T-helper 17 cell (primary cell): ENCODE data around the gene RALA. TPM values are rescaled to one million over a fixed set of nuclear protein-coding genes. Genes with fewer than 3 reads are reported as not detected.
"Not testable (repeated sequence)": the region's sequence is repeated elsewhere in the genome, so short reads cannot be mapped to it uniquely, and the experiment has no call there.

Source experiments
- ATAC-seq: fragments of 150-1000 bp; cut with Tn5 transposase; 2 replicates; pipeline ENCODE4 v1.10.0; 2021; ENCODE audit warnings: mild to moderate bottlenecking, moderate library complexity
- DNase-seq, 3 donors: peaks; one replicate each; pipeline versions ENCODE4 v3.0.0 to v3.0.0-alpha.2; 2020 to 2021
- H3K9me3 ChIP-seq: one replicate; pipeline ENCODE4 v1.7.0; 2013; ENCODE audit warnings: low read length, mild to moderate bottlenecking; ENCODE audit not compliant: control insufficient read depth, poor library complexity, severe bottlenecking
- H3K27ac Mint-ChIP-seq: one replicate; pipeline ENCODE4 v1.8.0; 2022; ENCODE audit warnings: mild to moderate bottlenecking, moderate library complexity, mixed read lengths
- H3K27me3 Mint-ChIP-seq: one replicate; pipeline ENCODE4 v1.8.0; 2022; ENCODE audit warnings: mixed read lengths
- H3K36me3 Mint-ChIP-seq: one replicate; pipeline ENCODE4 v1.8.0; 2022; ENCODE audit warnings: low read depth, mixed read lengths
- H3K4me1 Mint-ChIP-seq: one replicate; pipeline ENCODE4 v1.8.0; 2022; ENCODE audit warnings: mild to moderate bottlenecking, mixed read lengths
- H3K4me3 Mint-ChIP-seq: one replicate; pipeline ENCODE4 v1.8.0; 2022; ENCODE audit warnings: mild to moderate bottlenecking, moderate library complexity, mixed read lengths
- total RNA-seq, 4 donors: library from RNA in 2 of 4; stranded (reverse) in 2 of 4; gene quantifications; one replicate each; pipeline ENCODE4 v1.2.3 and lab custom pipeline; 2022 to 2026

The RALA gene
- total RNA-seq, 2 donors from 2014 or later = 22.4 to 27.1 TPM

DNA sequence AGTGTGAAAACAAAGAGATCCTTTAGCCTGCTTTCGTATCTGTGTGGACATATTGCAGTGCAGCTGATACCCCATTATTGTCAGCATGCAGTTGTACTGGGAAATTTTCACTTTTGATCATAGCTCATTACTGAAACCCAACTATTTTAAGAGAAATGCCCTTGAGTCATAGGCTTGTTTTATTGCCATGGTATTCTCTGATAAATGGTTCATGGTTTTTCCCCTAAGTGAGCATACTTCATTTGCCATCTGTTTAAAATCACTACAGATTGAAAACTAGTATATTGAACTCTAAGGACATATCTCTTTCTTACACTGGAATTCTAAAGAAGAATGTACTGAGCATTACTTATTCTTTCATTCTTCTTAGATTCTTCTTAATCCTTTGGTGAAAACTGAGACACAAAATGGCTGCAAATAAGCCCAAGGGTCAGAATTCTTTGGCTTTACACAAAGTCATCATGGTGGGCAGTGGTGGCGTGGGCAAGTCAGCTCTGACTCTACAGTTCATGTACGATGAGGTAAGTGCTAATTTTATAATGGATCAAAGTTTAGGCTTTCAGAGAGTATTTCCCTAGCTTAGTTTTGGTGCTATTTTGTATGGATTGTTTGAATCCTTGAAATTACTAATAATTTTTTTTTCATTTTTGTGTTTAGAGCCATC lies 63.0 kb downstream of the RALA start:
- peaks cover 3% of the 10 kb centered on the region for H3K36me3 Mint-ChIP-seq
- no peak overlapping the region for H3K27ac Mint-ChIP-seq
- peaks cover 21% of the 10 kb centered on the region for H3K4me1 Mint-ChIP-seq
- DNase-seq = no peak
- ATAC-seq = no peak
- no peaks in the 10 kb centered on the region for H3K9me3 ChIP-seq
- no peaks in the 10 kb centered on the region for H3K27me3 Mint-ChIP-seq
- no peak overlapping the region for H3K4me3 Mint-ChIP-seq

DNA sequence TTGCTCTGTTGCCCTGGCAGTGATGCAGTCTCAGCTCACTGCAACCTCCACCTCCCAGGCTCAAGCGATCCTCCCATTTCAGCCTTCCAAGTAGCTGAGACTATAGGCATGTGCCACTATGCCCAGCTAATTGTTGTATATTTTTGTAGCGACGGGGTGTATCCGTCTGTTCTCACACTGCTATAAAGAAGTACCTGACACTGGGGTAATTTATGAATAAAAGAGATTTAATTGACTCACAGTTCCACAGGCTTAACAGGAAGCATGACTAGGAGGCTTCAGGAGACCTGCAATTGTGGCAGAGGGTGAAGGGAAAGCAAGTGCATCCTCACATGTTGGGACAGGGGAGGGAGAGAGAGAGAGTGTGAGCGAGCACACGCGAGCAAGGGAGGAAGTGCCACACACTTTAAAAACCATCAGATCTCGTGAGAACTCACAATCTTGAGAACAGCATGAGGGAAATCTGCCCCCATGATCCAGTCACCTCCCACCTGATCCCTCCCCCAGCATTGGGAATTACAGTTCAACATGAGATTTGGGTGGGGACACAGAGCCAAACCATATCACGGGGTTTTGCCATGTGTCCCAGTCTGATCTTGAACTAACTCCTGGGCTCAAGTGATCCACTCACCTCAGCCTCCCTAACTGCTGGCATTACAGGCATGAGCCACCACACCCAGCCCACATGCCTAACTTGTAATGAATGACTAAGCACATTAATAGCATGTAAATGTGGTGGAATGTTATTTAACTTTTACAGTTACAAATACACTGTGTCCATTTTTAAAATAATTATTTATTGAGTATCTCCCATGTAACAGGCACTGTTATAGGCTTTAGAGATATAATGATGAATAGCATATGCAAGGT lies 65.5 kb downstream of the RALA start:
- H3K4me1 Mint-ChIP-seq = peaks cover 8% of the 10 kb centered on the region
- peaks cover 2% of the 10 kb centered on the region for H3K36me3 Mint-ChIP-seq
- ATAC-seq = no peak
- no peaks in the 10 kb centered on the region for H3K27me3 Mint-ChIP-seq
- no peaks in the 10 kb centered on the region for H3K9me3 ChIP-seq
- H3K27ac Mint-ChIP-seq = no peak overlapping the region
- DNase-seq = no peak
- H3K4me3 Mint-ChIP-seq = no peak overlapping the region

DNA sequence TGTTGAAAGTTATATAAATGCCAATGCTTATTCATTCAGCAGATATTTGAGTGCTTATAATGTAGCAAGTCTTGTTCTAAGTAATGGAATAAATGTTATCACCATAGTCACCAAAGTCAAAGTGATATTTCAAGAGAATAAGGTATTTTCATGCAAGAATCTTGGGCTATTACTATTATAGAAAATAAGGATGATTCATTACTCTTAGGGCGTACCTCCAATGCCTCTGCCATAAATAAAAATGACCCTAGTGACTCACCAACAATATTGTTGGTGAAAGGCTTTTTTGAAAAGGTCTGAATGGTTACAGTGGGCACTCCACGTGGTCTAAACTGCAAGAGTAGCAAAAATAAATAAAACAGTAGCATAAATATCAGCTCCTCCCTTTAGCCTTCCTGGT lies 68.4 kb downstream of the RALA start:
- DNase-seq = no peak
- H3K27ac Mint-ChIP-seq = no peak overlapping the region
- peaks cover 5% of the 10 kb centered on the region for H3K36me3 Mint-ChIP-seq

DNA sequence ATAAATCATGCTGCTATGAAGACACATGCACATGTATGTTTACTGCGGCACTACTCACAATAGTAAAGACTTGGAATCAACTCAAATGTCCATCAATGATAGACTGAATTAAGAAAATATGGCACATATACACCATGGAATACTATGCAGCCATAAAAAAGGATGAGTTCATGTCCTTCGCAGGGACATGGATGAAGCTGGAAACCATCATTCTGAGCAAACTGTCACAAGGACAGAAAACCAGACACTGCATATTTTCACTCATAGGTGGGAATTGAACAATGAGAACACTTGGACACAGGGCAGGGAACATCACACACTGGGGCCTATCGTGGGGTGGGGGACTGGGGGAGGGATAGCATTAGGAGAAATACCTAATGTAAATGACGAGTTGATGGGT lies 69.7 kb downstream of the RALA start:
- ATAC-seq, H3K36me3 Mint-ChIP-seq, H3K4me3 Mint-ChIP-seq, H3K9me3 ChIP-seq, DNase-seq, H3K4me1 Mint-ChIP-seq, H3K27ac Mint-ChIP-seq, H3K27me3 Mint-ChIP-seq: not testable (repeated sequence)

More for the DNA sequence above, 68.4 kb downstream of the RALA start:
- Mint-ChIP-seq H3K27me3 (no peaks in the 10 kb centered on the region), H3K4me1 (peaks cover 4% of the 10 kb centered on the region), H3K4me3 (no peak overlapping the region)
- no peaks in the 10 kb centered on the region for H3K9me3 ChIP-seq
- ATAC-seq = no peak

GRCh38 chr7:39693812-39694211 lies 70.4 kb downstream of the RALA start:
- no peaks in the 10 kb centered on the region for H3K9me3 ChIP-seq
- ATAC-seq (no peak), DNase-seq (no peak)
- Mint-ChIP-seq H3K4me3 (no peak overlapping the region), H3K27me3 (no peaks in the 10 kb centered on the region), H3K4me1 (peaks cover 4% of the 10 kb centered on the region), H3K27ac (peak overlapping the region; percentile 65), H3K36me3 (peaks cover 11% of the 10 kb centered on the region)

DNA sequence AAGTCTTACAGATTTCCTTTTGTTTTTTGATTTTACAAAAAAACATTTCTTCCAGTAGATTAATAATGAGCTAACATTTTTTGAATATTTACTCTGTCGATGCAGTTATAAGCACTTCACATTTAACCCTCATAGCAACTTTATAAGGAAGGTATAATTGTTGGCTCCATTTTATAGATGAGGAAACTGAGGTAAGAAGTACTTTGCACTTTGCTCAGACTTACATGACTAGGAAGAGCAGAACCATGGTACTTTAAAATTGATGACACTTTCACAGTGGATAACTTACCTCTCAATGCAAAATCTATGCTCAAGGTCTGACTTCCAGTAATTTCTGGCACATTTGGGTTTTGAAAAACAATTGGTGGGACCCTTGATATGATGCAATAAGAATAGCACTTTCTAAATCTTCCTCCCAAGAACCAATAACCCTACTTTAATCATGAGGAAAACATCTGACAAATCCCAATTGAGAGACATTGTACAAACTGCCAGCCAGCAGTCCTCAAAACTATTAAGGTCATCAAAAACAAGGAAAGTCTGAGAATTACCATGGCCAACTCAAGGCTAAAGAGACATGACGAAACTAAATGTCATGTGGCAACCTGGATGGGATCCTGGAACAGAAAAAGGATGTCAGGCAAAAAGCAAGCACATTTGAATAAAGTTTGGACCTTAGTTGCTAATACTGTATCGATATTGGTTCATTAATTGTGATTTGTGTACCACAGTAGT lies 72.6 kb downstream of the RALA start:
- no peak for DNase-seq
- no peak overlapping the region for H3K4me3 Mint-ChIP-seq

DNA sequence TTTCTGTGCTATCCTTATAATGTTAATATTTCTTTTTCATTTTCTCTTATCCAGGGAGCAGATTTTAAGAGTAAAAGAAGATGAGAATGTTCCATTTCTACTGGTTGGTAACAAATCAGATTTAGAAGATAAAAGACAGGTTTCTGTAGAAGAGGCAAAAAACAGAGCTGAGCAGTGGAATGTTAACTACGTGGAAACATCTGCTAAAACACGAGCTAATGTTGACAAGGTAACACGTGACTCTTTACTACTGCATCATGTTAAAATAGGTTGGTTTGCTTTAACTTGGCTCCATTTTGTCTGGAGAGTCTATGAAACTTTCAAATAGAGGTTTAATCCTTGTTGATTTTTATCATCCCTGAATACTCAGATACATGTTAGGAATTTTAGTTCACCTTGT lies 73.3 kb downstream of the RALA start:
- Mint-ChIP-seq H3K4me3 (no peak overlapping the region), H3K27ac (peak overlapping the region; percentile 2), H3K36me3 (peaks cover 11% of the 10 kb centered on the region), H3K4me1 (peaks cover 2% of the 10 kb centered on the region), H3K27me3 (no peaks in the 10 kb centered on the region)
- DNase-seq = no peak
- no peaks in the 10 kb centered on the region for H3K9me3 ChIP-seq
- no peak for ATAC-seq

More for the DNA sequence above, 72.6 kb downstream of the RALA start:
- no peaks in the 10 kb centered on the region for H3K27me3 Mint-ChIP-seq
- ATAC-seq = no peak
- H3K27ac Mint-ChIP-seq = peak overlapping the region; percentile 2
- peaks cover 11% of the 10 kb centered on the region for H3K36me3 Mint-ChIP-seq
- no peaks in the 10 kb centered on the region for H3K9me3 ChIP-seq
- H3K4me1 Mint-ChIP-seq = peaks cover 2% of the 10 kb centered on the region

GRCh38 chr7:39697483-39697882 lies 74.1 kb downstream of the RALA start:
- H3K4me3 Mint-ChIP-seq = no peak overlapping the region
- no peaks in the 10 kb centered on the region for H3K9me3 ChIP-seq
- no peaks in the 10 kb centered on the region for H3K27me3 Mint-ChIP-seq
- no peak overlapping the region for H3K27ac Mint-ChIP-seq
- H3K4me1 Mint-ChIP-seq = peaks cover 6% of the 10 kb centered on the region
- no peak for ATAC-seq
- DNase-seq = no peak
- H3K36me3 Mint-ChIP-seq = peaks cover 11% of the 10 kb centered on the region

DNA sequence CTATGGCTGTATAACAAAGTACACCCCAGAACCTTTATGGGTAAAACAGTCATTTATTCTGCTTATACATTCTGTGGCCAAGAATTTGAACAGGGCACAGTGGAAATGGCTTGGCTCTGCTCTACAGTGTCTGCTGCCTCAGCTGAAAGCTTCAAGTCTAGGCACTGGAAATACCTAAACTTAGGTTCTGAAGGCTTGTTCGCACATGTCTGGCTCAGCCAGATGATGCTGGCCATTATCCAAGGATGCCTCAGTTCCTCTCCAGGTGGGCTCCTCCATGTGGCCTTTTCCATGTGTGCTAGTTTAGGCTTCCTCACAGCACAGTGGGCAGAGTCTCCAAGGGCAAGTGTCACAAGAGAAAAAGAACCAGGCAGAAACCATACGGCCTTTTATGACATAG lies 76.8 kb downstream of the RALA start:
- Mint-ChIP-seq H3K4me3 (no peak overlapping the region), H3K36me3 (peaks cover 12% of the 10 kb centered on the region), H3K4me1 (peaks cover 6% of the 10 kb centered on the region)

DNA sequence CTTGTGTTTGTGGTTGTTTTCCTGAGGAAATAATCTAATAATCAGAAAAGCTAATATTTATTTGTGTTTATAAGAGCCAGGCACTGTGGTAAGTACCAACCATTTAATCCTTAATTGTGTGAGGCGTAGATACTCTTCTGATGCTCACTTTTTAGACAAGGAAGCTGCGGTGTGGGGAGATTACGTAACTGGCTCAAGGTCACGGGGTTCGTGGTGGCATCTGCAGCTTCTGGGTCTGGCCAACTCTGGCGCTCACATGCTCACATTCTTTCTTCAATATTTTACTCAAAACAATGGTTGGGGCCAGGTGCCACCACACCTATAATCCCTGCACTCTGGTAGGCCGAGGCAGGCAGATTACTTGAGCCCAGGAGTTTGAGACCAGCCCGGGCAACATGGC lies 77.6 kb downstream of the RALA start:
- H3K27me3 Mint-ChIP-seq = no peaks in the 10 kb centered on the region
- ATAC-seq = no peak

More for the DNA sequence above, 76.8 kb downstream of the RALA start:
- ATAC-seq = no peak
- no peaks in the 10 kb centered on the region for H3K9me3 ChIP-seq
- no peak for DNase-seq
- Mint-ChIP-seq H3K27ac (no peak overlapping the region), H3K27me3 (no peaks in the 10 kb centered on the region)

GRCh38 chr7:39702133-39702532 lies 78.8 kb downstream of the RALA start:
- Mint-ChIP-seq H3K27me3 (no peaks in the 10 kb centered on the region), H3K27ac (peak overlapping the region; percentile 67), H3K4me1 (peaks cover 6% of the 10 kb centered on the region), H3K36me3 (peaks cover 12% of the 10 kb centered on the region), H3K4me3 (no peak overlapping the region)
- no peak for DNase-seq
- H3K9me3 ChIP-seq = no peaks in the 10 kb centered on the region
- no peak for ATAC-seq

More for the DNA sequence above, 77.6 kb downstream of the RALA start:
- DNase-seq = no peak
- Mint-ChIP-seq H3K4me1 (peaks cover 6% of the 10 kb centered on the region), H3K4me3 (no peak overlapping the region), H3K27ac (no peak overlapping the region), H3K36me3 (peaks cover 12% of the 10 kb centered on the region)
- H3K9me3 ChIP-seq = no peaks in the 10 kb centered on the region

DNA sequence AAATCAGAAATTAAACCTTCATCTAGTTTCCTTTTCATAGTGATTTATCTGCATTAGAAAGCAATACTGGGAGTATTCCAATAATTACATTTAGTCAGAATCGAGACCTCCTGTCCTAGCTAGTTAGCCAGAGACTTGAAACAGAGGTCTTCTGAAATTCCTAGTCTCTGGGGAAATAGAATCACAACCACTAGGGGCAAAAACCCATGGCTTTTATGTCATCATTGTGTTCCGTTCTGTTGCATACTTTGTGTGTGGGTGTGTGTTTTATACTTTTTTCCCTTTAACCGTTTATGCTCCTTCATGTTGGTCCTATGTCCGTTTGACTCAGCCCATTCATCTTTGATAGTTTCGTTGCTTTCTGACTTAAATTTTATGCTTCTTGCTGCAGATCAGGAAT lies 79.8 kb downstream of the RALA start:
- DNase-seq (no peak), ATAC-seq (no peak)
- Mint-ChIP-seq H3K27me3 (no peaks in the 10 kb centered on the region), H3K4me3 (no peak overlapping the region), H3K4me1 (peaks cover 6% of the 10 kb centered on the region), H3K36me3 (peaks cover 12% of the 10 kb centered on the region), H3K27ac (no peak overlapping the region)
- H3K9me3 ChIP-seq = no peaks in the 10 kb centered on the region

DNA sequence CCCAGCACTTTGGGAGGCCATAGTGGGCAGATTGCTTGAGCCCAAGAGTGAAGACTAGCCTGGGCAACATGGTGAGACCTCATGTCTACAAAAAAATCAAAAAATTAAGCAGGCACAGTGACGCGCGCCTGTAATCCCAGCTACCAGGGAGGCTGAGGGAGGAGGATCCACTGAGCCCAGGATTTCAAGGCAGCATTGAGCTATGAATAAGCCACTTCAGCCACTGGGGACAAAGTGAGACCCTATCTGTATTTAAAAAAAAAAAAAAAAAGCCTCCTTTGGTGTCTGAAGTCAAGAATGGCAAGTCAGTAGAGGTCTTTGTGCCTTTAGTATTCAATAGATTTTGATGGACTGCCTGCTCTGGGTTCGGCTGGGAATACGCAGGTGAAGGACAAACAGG lies 85.7 kb downstream of the RALA start:
- H3K27ac Mint-ChIP-seq = peak overlapping the region; percentile 24
- no peak overlapping the region for H3K4me3 Mint-ChIP-seq
- H3K36me3 Mint-ChIP-seq = peaks cover 3% of the 10 kb centered on the region
- ATAC-seq = no peak
- no peak for DNase-seq
- no peaks in the 10 kb centered on the region for H3K9me3 ChIP-seq
- no peaks in the 10 kb centered on the region for H3K27me3 Mint-ChIP-seq
- H3K4me1 Mint-ChIP-seq = no peaks in the 10 kb centered on the region
